ENCODE results near the gene PLEKHD1.
"Not testable (repeated sequence)": the region's sequence is repeated elsewhere in the genome, so short reads cannot be mapped to it uniquely, and the experiment has no call there.

PLEKHD1 gene

DNA sequence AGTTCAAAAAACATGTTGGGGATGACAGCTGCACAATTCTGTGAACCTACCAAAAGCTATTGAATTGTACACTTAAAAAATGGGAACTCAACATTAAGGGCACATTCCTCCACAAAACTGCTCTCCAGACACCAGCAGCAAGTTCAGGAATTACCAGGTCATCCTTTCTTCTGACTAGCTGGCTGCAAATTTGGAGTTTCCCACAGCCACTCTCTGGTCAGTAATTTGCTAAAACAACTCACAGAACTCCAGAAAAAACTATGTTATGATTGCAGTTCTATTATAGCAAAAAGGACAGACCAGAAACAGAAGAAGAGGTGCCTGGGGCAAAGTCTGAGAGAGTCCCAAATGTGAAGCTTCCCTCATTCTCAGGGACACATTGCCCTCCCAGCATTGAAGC is 20.1 kb upstream of the PLEKHD1 start:
- no peaks in the 10 kb centered on the region for H3K27me3 ChIP-seq (ENCODE audit: control insufficient read depth in 5 of 5, insufficient read depth in 4 of 5, low read length in 5 of 5)
- peaks cover 0 to 13% (median 8%) of the 10 kb centered on the region in 5 donors for H3K36me3 ChIP-seq (ENCODE audit: control insufficient read depth in 5 of 5, insufficient read depth in 5 of 5, low read length in 5 of 5)
- no peak overlapping the region for H3K4me3 ChIP-seq (ENCODE audit: low read depth in 1 of 5, low read length in 5 of 5)
- no peaks in the 10 kb centered on the region for H3K9me3 ChIP-seq (ENCODE audit: control insufficient read depth in 5 of 5, low read length in 5 of 5)
- no peak overlapping the region for H3K27ac ChIP-seq (ENCODE audit: low read depth, low read length)
- no peak overlapping the region for H3K9ac ChIP-seq (ENCODE audit: low read length in 5 of 5)
- H3K4me1 ChIP-seq (ENCODE audit: control insufficient read depth in 5 of 5, insufficient read depth in 5 of 5, low read length in 5 of 5), result peaks cover 0 to 5% (median 0%) of the 10 kb centered on the region in 5 donors

DNA sequence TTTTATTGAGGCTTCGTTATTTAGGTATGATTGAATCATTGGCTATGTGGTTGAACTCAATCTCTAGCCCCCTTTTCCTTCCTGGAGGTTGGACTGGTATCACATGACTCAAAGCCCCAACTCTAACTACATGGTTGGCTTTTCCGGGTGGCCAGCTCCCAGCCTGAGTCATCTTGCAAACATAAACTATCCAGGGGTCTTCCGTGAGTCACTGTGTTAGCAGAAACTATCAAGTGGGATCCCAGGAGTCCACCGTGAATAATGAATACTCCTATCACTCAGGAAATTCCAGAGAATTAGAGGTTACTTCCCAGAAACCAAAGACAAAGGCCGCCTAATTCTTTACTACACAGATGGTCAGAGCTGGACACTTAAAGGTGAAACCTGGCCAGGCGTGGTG is 19.7 kb upstream of the PLEKHD1 start:
- Histone ChIP-seq H3K27ac (ENCODE audit: low read depth, low read length) (no peak overlapping the region), H3K9me3 (ENCODE audit: control insufficient read depth in 5 of 5, low read length in 5 of 5) (no peaks in the 10 kb centered on the region), H3K36me3 (ENCODE audit: control insufficient read depth in 5 of 5, insufficient read depth in 5 of 5, low read length in 5 of 5) (peaks cover 0 to 13% (median 7%) of the 10 kb centered on the region in 5 donors), H3K4me3 (ENCODE audit: low read depth in 1 of 5, low read length in 5 of 5) (no peak overlapping the region), H3K4me1 (ENCODE audit: control insufficient read depth in 5 of 5, insufficient read depth in 5 of 5, low read length in 5 of 5) (peaks cover 0 to 5% (median 0%) of the 10 kb centered on the region in 5 donors), H3K9ac (ENCODE audit: low read length in 5 of 5) (no peak overlapping the region), H3K27me3 (ENCODE audit: control insufficient read depth in 5 of 5, insufficient read depth in 4 of 5, low read length in 5 of 5) (no peaks in the 10 kb centered on the region)

DNA sequence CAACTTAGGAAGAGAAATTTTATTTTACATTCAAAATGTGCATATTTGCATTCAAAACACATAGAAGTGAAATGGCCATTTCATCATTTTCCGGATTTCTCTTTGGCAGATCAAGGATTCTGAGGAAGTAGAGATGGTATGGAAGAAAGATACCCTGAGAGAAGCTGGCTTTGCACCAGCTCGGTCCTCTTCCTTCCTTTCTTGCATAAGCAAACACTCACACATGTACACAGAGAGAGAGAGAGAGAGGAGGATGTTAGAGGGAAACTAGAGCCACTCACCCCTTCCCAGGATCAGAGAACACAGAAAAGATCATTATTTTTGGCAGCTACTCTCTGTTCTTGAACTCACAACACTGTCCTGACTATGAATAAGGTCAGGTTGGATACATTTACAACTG is 15.6 kb upstream of the PLEKHD1 start:
- no peak overlapping the region for H3K27ac ChIP-seq (ENCODE audit: low read depth, low read length)
- no peak overlapping the region for H3K4me3 ChIP-seq (ENCODE audit: low read depth in 1 of 5, low read length in 5 of 5)
- H3K4me1 ChIP-seq (ENCODE audit: control insufficient read depth in 5 of 5, insufficient read depth in 5 of 5, low read length in 5 of 5), result peaks cover 0 to 9% (median 6%) of the 10 kb centered on the region in 5 donors

DNA sequence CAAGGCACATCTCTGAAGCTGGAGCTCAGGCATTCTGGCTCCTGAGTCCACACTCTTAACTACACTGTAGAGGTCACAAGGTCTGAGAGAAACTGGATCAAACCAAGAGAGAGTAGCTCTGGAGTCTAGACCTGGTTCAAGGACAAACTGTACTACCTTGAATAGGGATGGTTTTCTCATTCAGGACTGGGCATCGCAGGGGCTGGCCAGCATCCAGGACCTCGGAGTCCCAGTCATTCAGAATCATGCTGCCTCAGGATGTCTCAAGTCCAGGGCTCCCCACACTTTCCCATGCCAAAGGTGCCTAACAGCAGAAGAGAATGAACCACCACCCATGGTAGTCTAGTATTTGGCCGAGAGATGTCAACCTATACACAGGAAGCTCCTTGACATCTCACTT is 13.1 kb upstream of the PLEKHD1 start:
- H3K36me3 ChIP-seq (ENCODE audit: control insufficient read depth in 5 of 5, insufficient read depth in 5 of 5, low read length in 5 of 5), result no peaks in the 10 kb centered on the region
- peaks cover 0 to 13% (median 7%) of the 10 kb centered on the region in 5 donors for H3K4me1 ChIP-seq (ENCODE audit: control insufficient read depth in 5 of 5, insufficient read depth in 5 of 5, low read length in 5 of 5)
- no peaks in the 10 kb centered on the region for H3K27me3 ChIP-seq (ENCODE audit: control insufficient read depth in 5 of 5, insufficient read depth in 4 of 5, low read length in 5 of 5)
- no peak overlapping the region for H3K4me3 ChIP-seq (ENCODE audit: low read depth in 1 of 5, low read length in 5 of 5)
- no peaks in the 10 kb centered on the region for H3K9me3 ChIP-seq (ENCODE audit: control insufficient read depth in 5 of 5, low read length in 5 of 5)
- H3K9ac ChIP-seq (ENCODE audit: low read length in 5 of 5), result no peak overlapping the region
- H3K27ac ChIP-seq (ENCODE audit: low read depth, low read length), result no peak overlapping the region

More for the DNA sequence above, 15.6 kb upstream of the PLEKHD1 start:
- H3K36me3 ChIP-seq (ENCODE audit: control insufficient read depth in 5 of 5, insufficient read depth in 5 of 5, low read length in 5 of 5), result no peaks in the 10 kb centered on the region
- H3K27me3 ChIP-seq (ENCODE audit: control insufficient read depth in 5 of 5, insufficient read depth in 4 of 5, low read length in 5 of 5), result no peaks in the 10 kb centered on the region
- no peak overlapping the region for H3K9ac ChIP-seq (ENCODE audit: low read length in 5 of 5)
- no peaks in the 10 kb centered on the region for H3K9me3 ChIP-seq (ENCODE audit: control insufficient read depth in 5 of 5, low read length in 5 of 5)

DNA sequence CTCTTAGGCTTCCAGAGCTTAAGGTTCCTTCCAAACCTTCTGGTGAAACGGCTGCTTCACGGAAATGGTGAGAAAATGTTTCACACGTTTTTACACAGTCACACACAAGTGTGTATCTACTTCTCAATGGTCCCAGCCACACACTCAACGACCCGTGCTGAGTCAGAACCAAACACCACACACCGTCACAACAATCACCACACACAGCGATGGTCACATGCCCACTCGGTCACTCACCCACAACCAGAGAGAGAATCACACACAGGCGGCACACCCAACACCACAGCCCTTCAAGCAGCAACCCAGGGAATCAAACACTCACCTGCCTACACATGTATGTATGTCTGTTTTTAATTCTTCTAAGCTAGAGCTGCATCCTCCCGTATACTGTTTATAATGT is 12.6 kb upstream of the PLEKHD1 start:
- Histone ChIP-seq H3K4me1 (ENCODE audit: control insufficient read depth in 5 of 5, insufficient read depth in 5 of 5, low read length in 5 of 5) (peaks cover 0 to 13% (median 7%) of the 10 kb centered on the region in 5 donors), H3K27ac (ENCODE audit: low read depth, low read length) (no peak overlapping the region), H3K4me3 (ENCODE audit: low read depth in 1 of 5, low read length in 5 of 5) (no peak overlapping the region), H3K9me3 (ENCODE audit: control insufficient read depth in 5 of 5, low read length in 5 of 5) (no peaks in the 10 kb centered on the region), H3K36me3 (ENCODE audit: control insufficient read depth in 5 of 5, insufficient read depth in 5 of 5, low read length in 5 of 5) (no peaks in the 10 kb centered on the region), H3K9ac (ENCODE audit: low read length in 5 of 5) (no peak overlapping the region), H3K27me3 (ENCODE audit: control insufficient read depth in 5 of 5, insufficient read depth in 4 of 5, low read length in 5 of 5) (no peaks in the 10 kb centered on the region)

DNA sequence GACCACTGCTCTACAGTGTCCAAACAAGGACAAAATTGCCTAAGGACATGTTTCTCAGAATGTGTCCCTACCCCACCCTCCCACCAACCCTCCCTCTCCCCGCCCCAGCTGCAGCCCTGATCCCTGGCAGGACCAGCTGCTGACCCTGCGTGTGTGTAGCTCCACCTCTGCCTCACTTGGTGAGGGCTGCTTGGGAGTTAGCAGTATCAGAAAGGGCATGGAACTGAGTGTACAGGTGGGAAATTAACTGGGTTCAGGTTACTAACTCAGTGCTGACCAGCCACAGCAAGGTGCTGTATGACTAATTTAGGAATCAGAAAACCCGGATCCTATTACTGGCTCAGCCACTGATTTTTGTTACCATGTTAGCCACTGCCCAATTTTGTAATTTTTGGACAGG is 11.3 kb upstream of the PLEKHD1 start:
- Histone ChIP-seq H3K4me3 (ENCODE audit: low read depth in 1 of 5, low read length in 5 of 5) (no peak overlapping the region), H3K9ac (ENCODE audit: low read length in 5 of 5) (no peak overlapping the region), H3K27ac (ENCODE audit: low read depth, low read length) (no peak overlapping the region)

DNA sequence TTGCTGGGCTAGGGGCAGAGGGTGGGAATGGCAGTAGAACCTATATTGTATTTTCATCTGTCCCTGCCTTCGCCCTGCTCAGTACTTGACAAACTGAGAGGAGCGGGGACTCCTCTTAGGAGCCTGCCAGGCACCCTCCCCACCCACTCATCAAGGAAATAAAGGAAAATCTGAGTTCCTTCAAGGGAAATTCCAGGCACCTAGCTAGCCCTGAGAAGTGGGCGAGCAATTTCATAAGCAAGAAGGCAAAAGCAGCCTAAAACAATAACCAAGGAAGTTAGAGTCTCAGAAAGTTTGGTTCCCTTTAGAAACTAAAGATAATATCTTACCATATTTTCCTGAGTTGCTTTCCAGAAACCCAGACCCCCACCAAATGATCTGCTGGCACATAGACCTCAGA is 10.6 kb upstream of the PLEKHD1 start:
- Histone ChIP-seq H3K4me1 (ENCODE audit: control insufficient read depth in 5 of 5, insufficient read depth in 5 of 5, low read length in 5 of 5) (peaks cover 0 to 13% (median 7%) of the 10 kb centered on the region in 5 donors), H3K36me3 (ENCODE audit: control insufficient read depth in 5 of 5, insufficient read depth in 5 of 5, low read length in 5 of 5) (no peaks in the 10 kb centered on the region), H3K27me3 (ENCODE audit: control insufficient read depth in 5 of 5, insufficient read depth in 4 of 5, low read length in 5 of 5) (no peaks in the 10 kb centered on the region), H3K27ac (ENCODE audit: low read depth, low read length) (no peak overlapping the region), H3K9me3 (ENCODE audit: control insufficient read depth in 5 of 5, low read length in 5 of 5) (no peaks in the 10 kb centered on the region), H3K9ac (ENCODE audit: low read length in 5 of 5) (peak overlapping the region in 1 of 5 donors; percentile 20), H3K4me3 (ENCODE audit: low read depth in 1 of 5, low read length in 5 of 5) (no peak overlapping the region)

More for the DNA sequence above, 11.3 kb upstream of the PLEKHD1 start:
- Histone ChIP-seq H3K27me3 (ENCODE audit: control insufficient read depth in 5 of 5, insufficient read depth in 4 of 5, low read length in 5 of 5) (no peaks in the 10 kb centered on the region), H3K36me3 (ENCODE audit: control insufficient read depth in 5 of 5, insufficient read depth in 5 of 5, low read length in 5 of 5) (no peaks in the 10 kb centered on the region), H3K9me3 (ENCODE audit: control insufficient read depth in 5 of 5, low read length in 5 of 5) (no peaks in the 10 kb centered on the region), H3K4me1 (ENCODE audit: control insufficient read depth in 5 of 5, insufficient read depth in 5 of 5, low read length in 5 of 5) (peaks cover 0 to 13% (median 7%) of the 10 kb centered on the region in 5 donors)

DNA sequence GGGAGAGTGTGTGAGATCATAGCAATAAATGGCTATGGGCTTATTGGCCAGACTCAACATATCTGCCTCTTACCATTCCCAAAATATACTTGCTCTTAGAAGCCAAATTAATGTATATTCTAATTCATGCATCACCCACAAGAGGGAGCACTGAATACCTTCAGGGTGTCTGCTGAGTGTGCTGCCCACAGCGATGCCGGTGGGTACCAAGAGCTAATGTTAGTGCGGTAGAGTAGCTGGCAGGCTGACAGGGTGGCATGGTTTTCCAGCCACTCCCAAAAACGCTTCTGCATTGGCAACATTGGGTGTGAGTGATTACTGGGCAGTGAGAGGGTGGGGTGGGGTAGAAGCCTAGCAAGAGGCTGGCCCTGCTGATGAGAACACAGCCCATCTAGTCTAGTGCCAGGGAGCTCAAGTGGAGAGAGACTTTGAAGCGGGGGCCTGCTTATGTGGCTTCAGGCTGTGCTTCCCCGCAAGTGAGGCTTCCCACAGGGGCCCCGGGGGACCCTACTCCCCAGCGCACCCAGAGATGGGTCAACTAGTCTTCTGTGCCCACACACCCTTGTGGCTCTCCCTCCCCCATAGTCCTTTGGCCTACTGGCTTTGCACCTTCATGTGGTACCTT is 9.2 kb upstream of the PLEKHD1 start:
- H3K27ac ChIP-seq (ENCODE audit: low read depth, low read length), result no peak overlapping the region
- no peaks in the 10 kb centered on the region for H3K9me3 ChIP-seq (ENCODE audit: control insufficient read depth in 5 of 5, low read length in 5 of 5)
- peaks cover 0 to 13% (median 7%) of the 10 kb centered on the region in 5 donors for H3K4me1 ChIP-seq (ENCODE audit: control insufficient read depth in 5 of 5, insufficient read depth in 5 of 5, low read length in 5 of 5)
- no peaks in the 10 kb centered on the region for H3K27me3 ChIP-seq (ENCODE audit: control insufficient read depth in 5 of 5, insufficient read depth in 4 of 5, low read length in 5 of 5)
- no peak overlapping the region for H3K9ac ChIP-seq (ENCODE audit: low read length in 5 of 5)
- no peaks in the 10 kb centered on the region for H3K36me3 ChIP-seq (ENCODE audit: control insufficient read depth in 5 of 5, insufficient read depth in 5 of 5, low read length in 5 of 5)
- no peak overlapping the region for H3K4me3 ChIP-seq (ENCODE audit: low read depth in 1 of 5, low read length in 5 of 5)

DNA sequence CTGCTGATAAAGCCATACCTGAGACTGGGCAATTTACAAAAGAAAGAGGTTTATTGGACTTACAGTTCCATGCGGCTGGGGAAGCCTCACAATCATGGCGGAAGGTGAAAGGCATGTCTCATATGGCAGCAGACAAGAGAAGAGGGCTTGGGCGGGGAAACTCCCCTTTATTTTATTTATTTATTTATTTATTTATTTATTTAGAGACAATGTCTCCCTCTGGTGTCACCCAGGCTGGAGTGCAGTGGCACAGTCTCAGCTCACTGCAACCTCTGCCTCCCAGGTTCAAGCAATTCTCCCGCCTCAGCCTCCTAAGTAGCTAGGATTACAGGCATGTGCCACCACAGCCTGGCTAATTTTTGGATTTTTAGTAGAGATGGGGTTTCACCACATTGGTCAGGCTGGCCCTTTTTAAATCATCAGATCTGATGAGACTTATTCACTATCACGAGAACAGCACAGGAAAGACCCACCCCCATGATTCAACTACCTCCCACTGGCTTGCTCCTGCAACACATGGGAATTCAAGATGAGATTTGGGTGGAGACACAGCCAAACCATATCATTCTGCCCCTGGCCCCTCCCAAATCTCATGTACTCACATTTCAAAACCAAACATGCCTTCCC is 7.6 kb upstream of the PLEKHD1 start:
- not testable (repeated sequence) for H3K9ac ChIP-seq (ENCODE audit: low read length in 5 of 5); H3K4me3 ChIP-seq (ENCODE audit: low read depth in 1 of 5, low read length in 5 of 5); H3K27me3 ChIP-seq (ENCODE audit: control insufficient read depth in 5 of 5, insufficient read depth in 4 of 5, low read length in 5 of 5); H3K27ac ChIP-seq (ENCODE audit: low read depth, low read length); H3K9me3 ChIP-seq (ENCODE audit: control insufficient read depth in 5 of 5, low read length in 5 of 5); H3K36me3 ChIP-seq (ENCODE audit: control insufficient read depth in 5 of 5, insufficient read depth in 5 of 5, low read length in 5 of 5)
- peaks cover 0 to 13% (median 7%) of the 10 kb centered on the region in 5 donors for H3K4me1 ChIP-seq (ENCODE audit: control insufficient read depth in 5 of 5, insufficient read depth in 5 of 5, low read length in 5 of 5)

DNA sequence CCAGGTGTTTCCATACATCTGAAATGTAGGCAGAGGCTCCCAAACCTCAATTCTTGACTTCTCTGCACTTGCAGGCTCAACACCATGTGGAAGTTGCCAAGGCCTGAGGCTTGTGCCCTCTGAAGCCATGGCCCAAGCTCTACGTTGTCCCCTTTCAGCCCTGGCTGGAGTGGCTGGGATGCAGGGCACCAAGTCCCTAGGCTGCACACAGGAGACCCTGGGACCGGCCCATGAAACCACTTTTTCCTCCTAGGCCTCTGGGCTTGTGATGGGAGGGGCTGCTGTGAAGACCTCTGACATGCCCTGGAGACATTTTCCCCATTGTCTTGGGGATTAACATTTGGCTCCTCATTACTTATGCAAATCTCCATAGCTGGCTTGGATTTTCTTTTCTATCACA is 6.5 kb upstream of the PLEKHD1 start:
- H3K9me3 ChIP-seq (ENCODE audit: control insufficient read depth in 5 of 5, low read length in 5 of 5), result not testable (repeated sequence)

More for the DNA sequence above, 6.5 kb upstream of the PLEKHD1 start:
- H3K4me3 ChIP-seq (ENCODE audit: low read depth in 1 of 5, low read length in 5 of 5); H3K36me3 ChIP-seq (ENCODE audit: control insufficient read depth in 5 of 5, insufficient read depth in 5 of 5, low read length in 5 of 5); H3K27ac ChIP-seq (ENCODE audit: low read depth, low read length); H3K27me3 ChIP-seq (ENCODE audit: control insufficient read depth in 5 of 5, insufficient read depth in 4 of 5, low read length in 5 of 5); H3K9ac ChIP-seq (ENCODE audit: low read length in 5 of 5): not testable (repeated sequence)
- H3K4me1 ChIP-seq (ENCODE audit: control insufficient read depth in 5 of 5, insufficient read depth in 5 of 5, low read length in 5 of 5), result peaks cover 0 to 12% (median 7%) of the 10 kb centered on the region in 5 donors

Data from subcutaneous abdominal adipose tissue (tissue), 5 donors.